Fibroblast of the aortic adventitia (primary cell): Measurements from ENCODE around the gene TLR9. TPM values are rescaled to one million over a fixed set of nuclear protein-coding genes. Genes with fewer than 3 reads are reported as not detected.

Source experiments
- DNase-seq: peaks from one replicate; pipeline ENCODE4 v3.0.0-alpha.2; 2010; ENCODE audit warnings: low read depth
- H3K4me3 ChIP-seq: 2 replicates; pipeline ENCODE4 v1.5.1; 2011; ENCODE audit warnings: low read depth, mild to moderate bottlenecking, control low read depth, low read length, moderate library complexity
- total RNA-seq: library from RNA; depleted of rRNA; stranded (reverse); fragments of >200 nt; gene quantifications from 2 replicates; pipeline ENCODE4 v1.2.3, GENCODE V29; 2012; ENCODE audit warnings: low replicate concordance
- TF ChIP-seq, protein P1 (sequence below): IDR thresholded peaks from 2 replicates; pipeline ENCODE4 v1.5.1; 2011; ENCODE audit warnings: mild to moderate bottlenecking, low read length, control low read depth, inconsistent platforms; ENCODE audit not compliant: insufficient read depth

The TLR9 gene
- total RNA-seq, 1 donor = not detected

- no peak for DNase-seq
- TF ChIP-seq, protein P1, sequence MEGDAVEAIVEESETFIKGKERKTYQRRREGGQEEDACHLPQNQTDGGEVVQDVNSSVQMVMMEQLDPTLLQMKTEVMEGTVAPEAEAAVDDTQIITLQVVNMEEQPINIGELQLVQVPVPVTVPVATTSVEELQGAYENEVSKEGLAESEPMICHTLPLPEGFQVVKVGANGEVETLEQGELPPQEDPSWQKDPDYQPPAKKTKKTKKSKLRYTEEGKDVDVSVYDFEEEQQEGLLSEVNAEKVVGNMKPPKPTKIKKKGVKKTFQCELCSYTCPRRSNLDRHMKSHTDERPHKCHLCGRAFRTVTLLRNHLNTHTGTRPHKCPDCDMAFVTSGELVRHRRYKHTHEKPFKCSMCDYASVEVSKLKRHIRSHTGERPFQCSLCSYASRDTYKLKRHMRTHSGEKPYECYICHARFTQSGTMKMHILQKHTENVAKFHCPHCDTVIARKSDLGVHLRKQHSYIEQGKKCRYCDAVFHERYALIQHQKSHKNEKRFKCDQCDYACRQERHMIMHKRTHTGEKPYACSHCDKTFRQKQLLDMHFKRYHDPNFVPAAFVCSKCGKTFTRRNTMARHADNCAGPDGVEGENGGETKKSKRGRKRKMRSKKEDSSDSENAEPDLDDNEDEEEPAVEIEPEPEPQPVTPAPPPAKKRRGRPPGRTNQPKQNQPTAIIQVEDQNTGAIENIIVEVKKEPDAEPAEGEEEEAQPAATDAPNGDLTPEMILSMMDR = no peak
Measured at GRCh38 chr3:52254608-52255007, 29.2 kb upstream of the TLR9 start.

DNA sequence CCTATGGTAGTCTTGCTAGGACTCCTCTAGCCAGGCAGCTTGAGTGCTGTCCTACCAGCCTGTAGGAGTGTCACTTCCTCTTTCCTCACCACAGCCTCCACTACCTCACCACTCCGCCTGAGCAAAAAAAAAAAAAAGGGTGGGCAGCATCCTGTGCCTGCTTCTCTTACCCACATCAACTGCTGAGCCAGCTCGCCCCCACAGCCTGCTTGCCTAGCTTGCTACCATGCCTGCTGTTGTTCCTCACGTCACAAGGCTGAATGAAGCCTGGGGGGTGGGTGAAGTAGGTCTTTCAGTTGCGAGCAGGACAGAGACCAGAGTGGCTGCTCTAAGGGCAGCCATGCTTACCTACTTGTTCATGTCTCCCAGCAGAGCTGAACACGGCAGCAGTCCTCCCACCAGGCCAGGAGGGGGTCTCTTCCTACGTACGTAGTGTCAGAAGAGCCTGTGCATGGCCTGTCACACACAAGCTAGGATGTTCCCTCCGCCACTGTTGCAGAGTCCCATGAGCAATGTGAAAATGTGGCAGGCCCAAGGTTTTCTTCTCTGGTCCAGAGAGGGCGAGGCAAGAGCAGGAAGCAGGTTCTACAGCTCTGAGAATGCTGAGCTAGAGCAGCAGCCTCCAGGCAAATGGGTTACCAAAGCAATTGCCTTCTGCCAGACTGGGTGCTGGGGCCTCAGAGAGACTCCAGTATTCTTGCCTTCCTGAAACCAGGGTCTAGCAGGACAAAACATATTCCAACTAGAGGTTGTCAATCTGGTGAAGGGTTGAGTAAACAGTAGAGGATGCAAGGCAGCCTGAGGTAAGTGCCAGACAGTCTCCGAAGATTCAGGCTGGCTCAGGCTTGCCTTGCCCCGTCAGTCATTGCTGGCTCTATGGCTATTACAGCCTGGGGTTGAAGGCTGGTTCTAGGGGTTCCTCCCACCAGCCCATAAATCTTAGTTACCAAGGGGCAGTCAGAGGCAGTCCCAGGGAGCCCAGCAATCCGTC, 28.2 kb upstream of the TLR9 start:
- no peak overlapping the region for H3K4me3 ChIP-seq
- DNase-seq = no peak
- TF ChIP-seq, protein P1 = no peak

More at GRCh38 chr3:52254608-52255007, 29.2 kb upstream of the TLR9 start:
- H3K4me3 ChIP-seq = no peak overlapping the region

DNA sequence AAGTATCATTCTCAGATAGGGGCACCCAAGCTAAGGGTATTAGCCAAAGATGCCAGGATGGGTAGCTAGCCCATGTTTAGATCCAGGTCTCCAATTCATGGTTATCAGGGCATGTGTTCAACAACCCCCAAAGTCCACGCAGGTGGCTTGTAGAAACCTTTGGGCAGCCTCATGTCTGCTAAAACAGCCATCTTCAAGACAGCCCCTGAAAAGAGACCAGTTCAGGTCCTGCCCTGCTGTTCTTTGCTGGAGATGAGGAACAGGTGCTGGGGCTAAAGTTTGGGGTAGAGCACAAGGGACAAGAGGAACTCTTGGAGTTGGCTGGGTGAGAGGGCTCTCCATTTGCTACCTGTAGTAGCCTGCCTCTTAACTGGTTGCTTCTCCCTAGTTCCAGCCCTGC, 24.7 kb upstream of the TLR9 start:
- no peak overlapping the region for H3K4me3 ChIP-seq
- DNase-seq = no peak
- TF ChIP-seq, protein P1 = no peak

- no peak overlapping the region for H3K4me3 ChIP-seq
- TF ChIP-seq, protein P1 = no peak
- no peak for DNase-seq
Measured at GRCh38 chr3:52249683-52250082, 24.2 kb upstream of the TLR9 start.

DNA sequence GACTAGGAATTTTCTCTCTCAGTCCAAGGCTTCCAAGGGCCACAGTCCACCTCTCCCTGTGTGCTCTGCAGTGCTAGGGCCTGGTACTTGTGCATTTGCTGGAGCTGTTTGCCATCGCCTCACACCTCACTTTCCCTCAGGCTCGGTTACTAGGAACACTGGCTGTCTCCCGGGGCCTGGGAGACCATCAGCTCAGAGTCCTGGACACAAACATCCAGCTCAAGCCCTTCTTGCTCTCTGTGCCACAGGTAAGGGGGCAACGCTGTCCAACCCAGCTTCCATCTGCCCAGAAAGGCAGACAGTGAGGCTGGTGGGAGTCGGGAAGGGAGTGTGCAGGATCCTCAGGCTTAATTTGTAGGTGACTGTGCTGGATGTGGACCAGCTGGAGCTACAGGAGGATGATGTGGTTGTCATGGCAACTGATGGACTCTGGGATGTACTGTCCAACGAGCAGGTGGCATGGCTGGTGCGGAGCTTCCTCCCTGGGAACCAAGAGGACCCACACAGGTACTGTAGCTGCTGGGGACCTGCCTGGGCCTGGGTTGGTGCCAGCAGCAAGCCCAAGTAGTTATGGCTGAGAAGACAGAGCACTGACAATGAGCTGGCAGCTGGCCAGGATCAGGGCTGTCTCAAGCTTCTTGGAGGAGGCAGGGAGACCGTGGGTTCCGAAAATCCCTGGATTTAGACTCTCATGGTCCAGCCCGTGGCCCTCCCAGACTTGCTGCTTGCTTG, 23.5 kb upstream of the TLR9 start:
- no peak overlapping the region for H3K4me3 ChIP-seq
- no peak for DNase-seq
- TF ChIP-seq, protein P1 = no peak

- TF ChIP-seq, protein P1 = no peak
- DNase-seq = no peak
- no peak overlapping the region for H3K4me3 ChIP-seq
Measured at GRCh38 chr3:52248165-52248541, 22.7 kb upstream of the TLR9 start.
